ENCODE measurements around the gene DCXR.

Gene DCXR

DNA sequence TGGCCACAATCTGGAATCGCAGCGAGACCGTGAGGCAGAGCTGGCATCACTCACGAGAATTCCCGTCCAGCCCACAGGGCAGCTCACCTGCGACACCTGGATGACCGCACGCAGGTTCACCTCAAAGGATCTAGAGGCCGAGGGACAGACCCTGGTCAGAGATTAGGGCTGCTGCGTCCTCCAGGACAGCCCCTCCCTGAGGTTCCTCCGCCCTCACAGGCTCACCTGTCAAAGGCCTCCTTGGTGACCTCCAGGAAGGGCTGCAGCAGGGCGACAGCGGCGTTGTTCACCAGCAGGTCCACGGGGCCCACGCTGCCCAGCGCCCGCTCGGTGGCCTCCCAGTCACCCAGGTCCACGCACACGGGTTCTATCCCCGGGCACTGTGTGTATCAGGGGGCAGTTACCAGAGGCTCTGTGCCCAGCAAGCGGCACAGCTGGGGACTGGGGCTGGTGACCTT, 834 bp downstream of the DCXR start:
- DNase-seq, result no peak

DNA sequence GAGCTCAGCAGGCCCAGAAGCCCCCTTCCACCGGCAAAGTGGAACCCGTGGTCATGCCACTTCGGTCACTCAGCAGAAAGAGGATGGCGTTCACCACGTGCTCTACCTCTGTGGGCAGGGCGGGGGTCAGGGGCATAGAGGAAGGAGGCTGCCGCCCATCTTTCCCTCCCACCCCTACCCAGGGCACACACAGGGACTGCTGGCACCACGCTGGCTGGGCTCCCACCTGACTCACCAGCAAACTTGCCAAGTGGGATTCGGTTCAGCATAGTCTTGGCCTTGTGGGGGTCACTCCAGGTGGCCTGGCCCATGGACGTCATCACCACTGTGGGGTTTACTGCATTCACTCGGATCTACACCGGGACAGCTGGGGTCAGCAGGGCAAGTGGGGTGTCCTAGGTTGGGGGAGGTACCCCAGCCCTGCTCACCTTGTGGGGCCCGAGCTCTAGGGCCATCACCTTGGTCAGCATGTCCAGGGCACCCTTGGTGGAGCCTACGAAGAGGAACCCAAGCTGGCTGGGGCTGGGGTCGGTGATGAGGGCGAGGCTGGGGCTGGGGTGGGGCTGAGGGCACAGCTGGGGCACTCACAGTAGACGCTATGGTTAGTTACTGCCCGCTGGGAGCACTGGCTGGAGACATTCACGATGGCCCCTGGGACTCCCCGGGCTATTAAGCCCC, 1.4 kb downstream of the DCXR start:
- no peak for DNase-seq

DNA sequence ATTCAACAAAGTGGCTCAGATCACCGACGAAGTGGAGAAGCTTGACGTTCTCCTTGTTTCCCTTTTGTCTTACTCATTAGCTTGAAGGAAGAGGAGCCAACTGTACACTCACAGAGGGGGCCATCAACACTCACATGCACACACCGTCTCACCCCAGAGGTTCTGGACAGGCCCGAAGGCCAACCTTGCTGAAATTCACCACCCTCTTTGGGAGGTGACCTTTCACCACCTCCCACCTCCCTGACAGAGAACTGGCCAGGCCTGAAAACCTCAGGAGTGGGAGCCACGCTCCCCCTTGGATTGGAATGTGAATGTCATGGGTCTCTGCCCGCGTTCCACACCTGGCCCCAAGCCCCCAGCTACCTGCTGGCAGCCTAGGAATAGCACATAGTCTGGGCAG, 2.0 kb downstream of the DCXR start:
- DNase-seq, result no peak

DNA sequence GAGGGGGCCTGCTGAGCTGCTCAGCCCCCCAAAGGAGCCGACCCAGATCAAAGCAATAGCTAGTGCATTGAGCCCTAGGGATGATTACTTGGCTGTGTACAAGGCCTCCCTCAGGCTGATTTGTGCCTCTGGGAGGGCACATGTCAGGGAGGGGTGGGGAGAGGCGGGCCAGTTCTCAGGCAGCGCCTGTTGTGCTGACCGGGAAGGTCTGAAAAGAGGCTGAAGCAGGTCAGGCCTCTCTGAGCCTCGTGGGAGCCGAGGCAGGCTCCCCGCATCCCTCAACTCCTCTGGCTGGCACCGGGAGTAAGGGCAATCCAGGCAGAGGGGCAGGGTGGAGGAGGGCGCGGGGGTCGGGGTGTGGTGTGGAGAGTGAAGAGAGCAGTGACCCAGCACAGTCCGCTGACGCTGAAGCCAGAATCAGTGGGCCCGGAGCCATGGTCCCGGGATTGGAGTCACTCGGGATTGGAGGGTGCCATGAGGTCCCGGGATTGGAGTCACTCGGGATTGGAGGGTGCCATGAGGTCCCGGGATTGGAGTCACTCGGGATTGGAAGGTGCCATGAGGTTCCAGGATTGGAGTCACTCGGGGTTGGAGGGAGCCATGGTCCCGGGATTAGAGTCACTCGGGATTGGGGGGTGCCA, 3.0 kb downstream of the DCXR start:
- DNase-seq, result no peak

DNA sequence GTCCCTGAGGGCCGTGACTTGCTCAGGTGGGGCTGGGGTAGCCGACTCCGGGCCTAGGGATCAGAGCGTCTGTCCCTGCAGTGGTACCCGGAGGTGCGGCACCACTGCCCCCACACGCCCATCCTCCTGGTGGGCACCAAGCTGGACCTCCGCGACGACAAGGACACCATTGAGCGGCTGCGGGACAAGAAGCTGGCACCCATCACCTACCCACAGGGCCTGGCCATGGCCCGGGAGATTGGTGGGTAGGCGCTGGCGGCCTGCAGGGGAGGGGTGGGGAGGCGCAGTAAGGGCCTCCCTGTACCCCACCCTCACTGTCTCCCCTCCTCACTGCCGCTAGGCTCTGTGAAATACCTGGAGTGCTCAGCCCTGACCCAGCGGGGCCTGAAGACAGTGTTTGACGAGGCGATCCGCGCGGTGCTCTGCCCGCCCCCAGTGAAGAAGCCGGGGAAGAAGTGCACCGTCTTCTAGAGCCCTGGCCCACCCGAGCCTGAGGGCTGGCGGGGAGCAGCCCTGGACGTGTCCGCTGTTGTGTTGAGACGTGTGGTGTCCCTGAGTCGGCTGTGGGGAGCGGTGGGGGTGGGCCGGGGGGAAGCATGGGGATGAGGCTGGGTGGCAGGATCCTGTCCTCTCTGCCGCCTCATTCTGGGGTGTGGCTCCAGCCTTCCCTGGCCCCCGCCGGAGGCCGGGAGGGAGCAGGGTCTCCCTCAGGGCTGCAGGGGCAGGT, 4.0 kb downstream of the DCXR start:
- DNase-seq, result no peak

DNA sequence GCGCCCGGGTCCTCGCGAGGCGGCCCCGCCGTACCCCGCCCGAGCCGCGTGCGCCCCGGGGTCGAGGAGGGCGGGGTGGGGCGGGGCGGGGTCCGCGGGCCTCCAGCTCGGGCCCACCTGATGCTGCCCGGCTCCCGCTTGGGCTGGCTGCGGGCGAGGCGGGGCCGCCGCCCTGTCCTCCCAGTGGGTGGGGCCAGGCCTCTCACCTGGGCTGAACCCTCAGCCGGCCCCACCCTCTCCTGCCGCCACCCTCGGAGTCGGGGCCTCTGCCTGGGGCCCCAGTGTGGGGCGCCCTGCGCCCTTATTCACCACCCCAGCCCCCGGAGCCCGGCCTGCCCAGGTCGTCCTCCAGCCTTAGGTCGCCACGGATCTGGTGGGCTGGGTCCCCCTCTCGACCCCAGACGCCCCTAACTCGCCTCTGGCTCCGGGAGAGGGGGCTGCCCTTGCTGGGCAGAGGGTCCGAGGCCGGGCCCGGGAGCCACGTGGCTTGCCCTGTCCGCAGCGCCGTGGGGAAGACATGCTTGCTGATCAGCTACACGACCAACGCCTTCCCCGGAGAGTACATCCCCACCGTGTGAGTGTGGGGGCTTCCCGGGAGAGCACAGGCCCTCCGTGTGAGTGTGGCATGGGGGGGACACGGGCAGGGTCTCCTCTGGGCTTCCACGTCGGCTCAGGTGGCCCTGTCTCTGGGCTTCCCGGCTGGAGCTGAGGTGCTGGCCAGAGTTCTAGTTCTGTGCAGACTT, 5.4 kb downstream of the DCXR start:
- DNase-seq, result no peak

DNA sequence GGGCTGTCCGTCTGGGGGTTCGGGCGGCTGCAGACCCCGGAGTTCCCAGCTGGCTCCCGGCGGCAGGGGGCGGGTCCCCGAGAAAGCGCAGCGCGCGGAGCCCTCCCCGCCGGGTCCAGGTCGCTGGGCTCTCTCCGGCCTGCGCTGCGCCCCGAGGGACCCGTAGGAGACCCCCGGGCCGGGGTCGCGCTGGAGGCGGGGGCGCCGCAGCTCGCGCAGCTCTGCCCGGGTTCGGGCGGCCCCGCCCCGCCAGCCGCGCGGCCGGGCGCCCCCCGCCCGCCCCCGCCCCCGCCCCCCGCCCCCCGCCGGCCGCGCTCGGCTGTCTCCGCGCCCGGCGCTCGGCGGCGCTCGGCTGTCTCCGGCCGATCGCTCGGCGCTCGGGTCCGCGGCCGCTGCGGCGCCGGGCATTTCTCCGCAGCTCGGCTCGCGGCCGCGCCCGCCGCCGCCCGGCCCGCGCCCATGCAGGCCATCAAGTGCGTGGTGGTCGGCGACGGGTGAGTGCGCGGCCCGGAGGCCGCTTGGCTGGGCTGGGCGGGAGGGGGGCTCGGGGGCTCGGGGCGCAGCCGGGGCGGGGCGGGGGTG, 6.1 kb downstream of the DCXR start, which contains the start of gene RAC3:
TSS of gene RAC3 (plus strand) at position 376 of the 582 bp plus-strand sequence. CDS start at position 460, 84 bp downstream.
- no peak for DNase-seq

DNA sequence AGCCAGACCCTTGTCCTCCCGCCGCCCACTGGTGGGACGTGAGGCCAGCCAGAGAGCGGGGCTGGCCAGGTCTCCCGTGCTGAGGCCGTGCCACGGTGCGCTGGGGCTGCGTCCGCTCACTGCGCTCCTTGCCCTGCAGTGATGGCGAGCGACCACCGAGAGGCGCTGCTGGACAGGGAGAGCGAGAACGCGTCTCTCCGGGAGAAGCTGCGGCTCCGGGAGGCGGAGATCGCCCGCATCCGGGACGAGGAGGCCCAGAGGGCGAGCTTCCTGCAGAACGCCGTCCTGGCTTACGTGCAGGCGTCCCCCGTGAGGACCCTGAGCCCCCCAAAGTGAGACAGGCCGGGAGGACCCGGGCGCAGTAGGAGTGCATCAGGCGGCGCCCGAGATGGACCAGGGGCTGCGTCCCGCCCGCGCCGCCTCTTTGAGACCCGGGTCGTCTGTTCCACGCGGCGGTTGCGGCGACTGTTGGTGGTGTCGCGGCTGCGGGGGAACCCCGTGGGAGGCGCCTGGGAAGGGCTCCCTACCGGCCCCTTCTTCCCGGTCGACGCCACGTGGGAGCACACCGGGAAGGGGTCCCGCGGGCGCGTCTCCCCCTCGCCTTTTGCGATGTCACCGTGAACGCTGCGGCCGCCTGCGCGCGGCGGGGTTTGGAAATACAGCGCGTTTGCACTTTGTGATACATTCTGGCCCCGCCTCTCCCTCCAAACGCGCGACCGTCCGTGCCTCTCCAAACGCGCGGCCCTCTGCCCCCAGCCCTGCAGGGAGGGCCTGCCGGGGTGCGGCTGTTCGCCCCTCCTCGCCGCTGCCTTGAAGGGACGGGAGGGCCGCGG, 6.8 kb downstream of the DCXR start:
- peak; percentile 78 for DNase-seq

DNA sequence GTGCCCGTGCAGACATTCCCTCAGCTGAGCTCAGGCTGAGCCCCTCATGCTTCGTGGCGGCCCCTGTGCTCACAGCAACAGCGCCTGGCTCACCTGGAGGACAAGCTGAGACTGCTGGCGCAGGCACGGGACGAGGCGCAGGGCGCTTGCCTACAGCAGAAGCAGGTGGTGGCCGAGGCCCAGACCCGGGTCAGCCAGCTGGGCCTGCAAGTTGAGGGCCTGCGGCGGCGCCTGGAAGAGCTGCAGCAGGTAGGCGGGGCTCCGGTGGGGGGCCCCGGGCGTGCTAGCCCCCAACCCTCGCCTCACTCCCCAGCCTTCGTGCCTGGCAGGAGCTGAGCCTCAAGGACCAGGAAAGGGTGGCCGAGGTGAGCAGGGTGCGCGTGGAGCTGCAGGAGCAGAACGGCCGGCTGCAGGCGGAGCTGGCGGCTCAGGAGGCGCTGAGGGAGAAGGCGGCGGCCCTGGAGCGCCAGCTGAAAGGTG, 7.5 kb downstream of the DCXR start:
- no peak for DNase-seq

DNA sequence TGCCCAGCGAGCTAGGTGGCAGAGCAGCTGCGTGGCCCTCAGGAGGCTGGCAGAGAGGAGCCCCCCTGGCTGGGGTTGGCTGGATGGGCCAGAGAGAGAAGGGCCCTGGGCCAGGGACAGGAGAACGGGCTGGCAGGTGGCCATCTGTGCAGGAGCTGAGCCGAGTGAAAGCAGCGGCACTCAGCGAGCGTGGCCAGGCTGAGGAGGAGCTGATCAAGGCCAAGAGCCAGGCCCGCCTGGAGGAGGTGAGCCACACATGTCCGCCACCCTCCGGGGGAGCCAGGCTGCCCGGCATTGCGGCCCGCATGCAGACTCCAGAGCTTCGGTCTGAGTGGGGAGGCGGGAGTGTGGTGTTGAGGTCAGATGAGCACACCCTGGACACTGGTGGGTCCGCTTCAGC, 8.1 kb downstream of the DCXR start:
- DNase-seq, result no peak

DNA sequence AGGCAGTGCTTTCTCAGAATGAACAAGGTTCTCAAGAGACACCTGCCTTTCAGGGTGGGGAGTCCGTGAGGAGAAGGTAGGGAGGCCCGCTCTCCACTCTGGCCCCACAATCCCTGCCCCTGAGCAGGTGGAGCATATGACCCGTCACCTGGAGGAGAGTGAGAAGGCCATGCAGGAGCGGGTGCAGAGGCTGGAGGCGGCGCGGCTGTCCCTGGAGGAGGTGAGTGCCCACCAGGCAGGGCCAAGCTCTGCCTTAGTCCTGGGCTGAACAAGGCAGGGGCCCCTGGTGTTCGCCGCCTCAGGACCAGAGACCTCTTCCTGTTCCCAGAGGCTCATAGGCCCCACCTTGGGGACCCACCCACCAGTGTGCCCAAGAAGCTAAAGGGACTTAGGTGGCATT, 8.5 kb downstream of the DCXR start:
- no peak for DNase-seq

DNA sequence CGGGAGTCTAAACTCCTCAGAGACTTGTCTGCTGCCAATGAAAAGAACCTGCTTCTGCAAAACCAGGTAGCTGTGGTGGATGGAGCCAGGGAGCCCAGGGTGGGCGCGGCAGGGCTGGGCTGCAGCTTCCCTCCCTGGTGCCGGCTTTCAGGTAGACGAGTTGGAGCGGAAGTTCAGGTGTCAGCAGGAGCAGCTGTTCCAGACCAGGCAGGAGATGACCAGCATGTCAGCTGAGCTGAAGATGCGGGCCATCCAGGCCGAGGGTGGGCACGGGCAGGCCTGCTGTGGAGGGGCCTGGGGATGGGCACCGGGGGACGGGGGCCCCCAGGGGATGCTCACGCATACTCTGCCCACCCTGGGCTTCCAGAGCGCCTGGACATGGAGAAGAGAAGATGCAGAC, 9.3 kb downstream of the DCXR start:
- DNase-seq, result no peak

DNA sequence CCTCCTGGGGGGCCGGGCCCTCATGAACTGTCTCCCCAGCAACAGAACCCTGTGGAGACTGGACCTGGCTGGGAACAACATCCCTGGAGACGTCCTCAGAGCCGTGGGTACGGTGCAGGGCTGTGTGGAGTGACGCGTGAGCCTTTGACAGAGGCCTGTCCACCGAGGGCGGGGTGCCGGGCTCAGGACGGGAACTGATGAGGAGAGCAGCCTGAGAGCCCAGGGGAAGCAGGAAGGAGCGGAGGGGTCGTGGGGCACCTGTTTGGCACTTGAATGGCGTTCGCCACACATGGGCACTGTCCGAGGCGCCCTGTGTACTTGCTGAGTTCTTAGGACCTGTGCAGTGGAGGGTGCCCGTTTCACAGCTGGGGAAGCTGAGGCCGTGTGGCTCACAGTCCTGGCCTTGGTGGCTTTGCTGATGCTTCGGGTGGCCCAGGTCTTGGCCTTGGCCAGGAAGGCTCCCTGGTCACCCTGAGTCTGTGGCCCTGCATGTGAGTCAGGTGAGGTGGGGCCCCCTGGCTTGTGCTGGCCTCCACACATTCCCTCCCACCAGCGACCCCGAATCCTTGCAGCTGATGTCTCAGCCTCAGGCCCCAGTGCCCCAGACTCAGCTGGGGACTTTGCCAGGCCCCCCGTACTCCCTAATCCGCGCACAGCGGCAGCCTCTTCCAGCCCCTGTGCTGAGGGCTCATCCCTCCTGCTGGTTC, 11.9 kb downstream of the DCXR start:
- no peak for DNase-seq

DNA sequence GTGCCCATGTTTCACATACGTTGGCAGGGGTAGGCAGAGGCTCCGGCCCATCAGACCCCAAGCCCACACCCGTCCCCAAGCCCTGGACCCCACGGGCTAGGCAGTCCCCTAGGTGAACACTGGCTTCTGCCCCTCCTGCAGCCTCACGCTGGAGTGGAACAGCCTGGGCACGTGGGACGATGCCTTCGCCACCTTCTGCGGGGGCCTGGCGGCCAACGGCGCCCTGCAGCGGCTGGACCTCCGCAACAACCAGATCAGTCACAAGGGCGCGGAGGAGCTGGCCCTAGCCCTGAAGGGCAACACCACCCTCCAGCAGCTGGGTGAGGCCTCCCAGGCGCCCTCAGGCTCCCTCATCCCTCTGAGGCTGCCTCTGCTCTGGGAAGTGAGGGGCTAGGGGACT, 12.6 kb downstream of the DCXR start:
- no peak for DNase-seq

DNA sequence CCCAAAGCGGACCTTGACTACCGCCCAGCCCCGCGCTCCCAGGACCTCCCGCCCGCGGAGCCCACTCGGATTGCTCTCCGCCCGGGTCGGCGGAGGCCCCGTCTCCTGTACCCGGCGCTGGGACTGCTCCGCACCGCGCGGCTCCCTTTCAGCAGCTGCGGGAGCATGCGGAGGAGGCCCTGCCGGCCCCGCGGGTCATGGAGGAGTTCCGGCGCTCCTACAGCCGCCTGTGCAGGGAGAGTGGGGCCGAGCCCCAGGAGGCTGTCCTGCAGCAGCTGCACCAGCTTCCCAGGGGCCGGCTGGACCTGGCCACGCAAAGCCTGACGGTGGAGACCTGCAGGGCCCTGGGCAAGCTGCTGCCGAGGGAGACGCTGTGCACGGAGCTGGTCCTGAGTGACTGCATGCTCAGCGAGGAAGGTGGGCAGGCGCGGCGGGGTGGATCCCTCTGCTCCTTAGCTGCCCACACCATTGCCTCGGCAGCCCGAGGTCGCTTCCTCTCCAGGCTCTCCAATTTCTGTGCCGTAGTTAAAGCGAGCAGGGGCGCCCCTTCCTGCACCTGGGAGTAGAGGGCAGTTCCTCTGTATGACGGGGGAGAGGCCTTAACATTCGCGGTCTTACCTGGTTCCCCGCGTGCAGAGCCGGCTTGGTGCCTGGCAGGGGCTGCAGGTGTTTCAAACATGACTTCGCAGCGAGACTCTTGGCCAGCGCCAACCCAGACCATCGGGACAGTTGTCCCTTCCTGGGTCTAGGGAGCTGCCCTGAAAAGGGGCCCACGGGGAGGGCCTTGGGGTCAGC, 13.9 kb downstream of the DCXR start:
- no peak for DNase-seq

DNA sequence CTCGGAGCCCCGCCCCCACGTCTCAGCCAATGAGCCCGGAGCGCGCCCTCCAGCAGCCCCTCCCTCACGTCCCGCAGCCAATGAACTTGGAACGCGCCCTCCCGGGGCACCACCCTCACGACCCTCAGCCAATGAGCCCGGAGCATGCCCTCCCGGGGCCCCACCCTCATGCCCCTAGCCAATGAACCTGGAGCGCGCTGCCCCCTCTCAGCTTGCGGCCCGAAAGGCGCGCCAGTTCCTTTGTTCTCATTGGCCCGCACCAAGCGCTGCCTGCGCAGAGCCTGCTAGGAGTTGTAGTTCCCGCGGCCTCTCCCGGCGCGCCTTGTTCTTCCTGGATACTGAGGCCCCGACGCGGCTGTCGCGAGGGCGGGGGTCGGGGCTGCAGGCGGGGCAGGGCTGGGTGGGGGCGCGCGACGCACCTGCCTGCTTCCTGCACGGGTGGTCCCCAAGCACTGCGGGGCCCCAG, 14.5 kb downstream of the DCXR start, which contains the start of gene LRRC45:
TSS of gene LRRC45 (plus strand) at position 325 of the 466 bp plus-strand sequence. CDS start 339 bp downstream, outside the sequence.
- DNase-seq, result peak; percentile 99 to 100

DNA sequence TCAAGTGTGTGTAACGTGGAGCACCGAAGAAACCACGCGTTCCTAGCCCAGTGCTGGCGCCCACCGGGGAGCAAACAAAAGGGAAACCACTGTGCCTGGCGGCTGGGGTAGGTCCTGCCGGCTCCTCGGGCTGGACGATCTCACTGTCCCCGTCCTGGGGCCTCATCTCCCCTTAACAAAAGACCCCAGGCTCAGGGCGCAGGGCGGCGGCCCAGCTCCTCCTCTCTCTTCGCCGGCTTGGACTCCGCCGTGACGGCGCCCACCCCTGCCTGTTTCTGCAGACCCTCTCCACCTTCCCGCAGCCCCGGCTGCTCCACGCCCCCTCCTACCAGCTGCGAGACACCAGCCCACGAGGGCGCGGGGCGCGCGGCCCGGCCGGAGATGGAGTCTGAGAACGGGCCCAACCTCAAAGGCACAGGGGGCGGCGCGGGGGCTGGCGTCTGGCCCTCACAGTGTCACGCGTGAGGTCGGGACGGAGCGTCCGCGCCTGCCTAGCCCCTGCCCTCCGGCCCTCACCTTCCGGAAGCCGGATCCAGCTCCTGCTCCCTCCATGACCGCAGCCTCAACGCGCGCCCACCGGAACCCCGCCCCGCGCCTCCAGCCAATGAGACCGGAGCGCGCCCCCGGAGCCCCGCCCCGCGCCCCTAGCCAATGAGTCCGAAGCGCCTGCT, 15.1 kb downstream of the DCXR start, which contains the start of gene CENPX:
TSS of gene CENPX (minus strand) at position 569 of the 671 bp plus-strand sequence. CDS start at position 552, 17 bp downstream.
- no peak for DNase-seq

DNA sequence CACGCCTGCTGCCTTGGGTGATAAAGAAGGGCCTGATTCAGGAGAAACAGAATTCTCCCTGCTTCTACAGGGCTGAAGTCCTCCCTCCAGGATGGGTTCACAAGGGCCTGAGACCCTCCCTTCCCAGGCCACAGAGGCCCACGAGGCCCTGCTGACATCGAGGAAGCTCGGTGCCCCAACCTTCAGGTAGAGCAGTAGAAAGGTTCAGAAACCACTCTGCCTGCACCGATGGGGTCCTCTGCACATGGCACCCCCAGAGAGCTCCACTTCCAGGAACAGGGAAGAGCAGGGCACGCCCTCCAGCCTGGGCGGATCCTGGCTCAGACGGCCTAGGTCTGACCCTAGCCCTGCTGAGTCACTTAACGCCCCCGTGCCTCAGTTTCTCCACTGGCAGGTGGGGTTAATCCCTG, 15.6 kb downstream of the DCXR start:
- no peak for DNase-seq

Measured in activated CD4-positive, alpha-beta T cell treated with anti-CD3 and anti-CD28 coated beads, Interleukin-2, amount 50 U/mL, for 4 hours (primary cell).